Colonic mucosa (tissue), 4 donors: ENCODE measurements around the gene TPD52L1. TPM values are rescaled to one million over a fixed set of nuclear protein-coding genes. Genes with fewer than 3 reads are reported as not detected.

Experiments
- DNase-seq: peaks from one replicate; pipeline ENCODE4 v3.0.0-alpha.2; 2020
- H3K27ac ChIP-seq: fragments of 200-600 bp; one replicate; pipeline ENCODE4 v1.8.0; 2021
- H3K27me3 ChIP-seq: fragments of 200-600 bp; one replicate; pipeline ENCODE4 v1.8.0; 2021
- H3K36me3 ChIP-seq: fragments of 200-600 bp; one replicate; pipeline ENCODE4 v1.8.0; 2021
- H3K4me1 ChIP-seq: fragments of 200-600 bp; one replicate; pipeline ENCODE4 v1.8.0; 2021; ENCODE audit warnings: mild to moderate bottlenecking
- H3K4me3 ChIP-seq: fragments of 200-600 bp; one replicate; pipeline ENCODE4 v1.8.0; 2021
- H3K9ac ChIP-seq, 2 donors: one replicate each; pipeline ENCODE4 v1.7.0; 2013; ENCODE audit warnings: control low read depth in 2 of 2, low read depth in 2 of 2, low read length in 2 of 2
- H3K9me3 ChIP-seq: fragments of 200-600 bp; one replicate; pipeline ENCODE4 v1.8.0; 2021
- intact Hi-C: fragments of 100-400 bp; cut with DNase I; formaldehyde crosslinking; loops from one replicate; pipeline ENCODE4 v1.14.1; 2022
- total RNA-seq, 2 donors: library from RNA; stranded (reverse); fragmentation: NEBNext Ultra II Directional in 1 of 2; extraction: Animal tissue kit (Norgen Biotek cat#: 25700) in 1 of 2; gene quantifications; one replicate each; pipeline ENCODE4 v1.2.1, GENCODE V29; 2021
- TF ChIP-seq, protein P1 (sequence below): fragments of 200-600 bp; IDR thresholded peaks from one replicate; pipeline ENCODE4 v1.8.0; 2022; ENCODE audit warnings: antibody characterized with exemption, mild to moderate bottlenecking
- donor health status: healthy.
- donor health status: DM: no; HTN: no; CAD: no.
- donor health status: DM: no; HTN: no; CAD: no.

TPD52L1 gene
- total RNA-seq, 2 donors from 2014 or later = 15.5 to 16.9 TPM

DNA sequence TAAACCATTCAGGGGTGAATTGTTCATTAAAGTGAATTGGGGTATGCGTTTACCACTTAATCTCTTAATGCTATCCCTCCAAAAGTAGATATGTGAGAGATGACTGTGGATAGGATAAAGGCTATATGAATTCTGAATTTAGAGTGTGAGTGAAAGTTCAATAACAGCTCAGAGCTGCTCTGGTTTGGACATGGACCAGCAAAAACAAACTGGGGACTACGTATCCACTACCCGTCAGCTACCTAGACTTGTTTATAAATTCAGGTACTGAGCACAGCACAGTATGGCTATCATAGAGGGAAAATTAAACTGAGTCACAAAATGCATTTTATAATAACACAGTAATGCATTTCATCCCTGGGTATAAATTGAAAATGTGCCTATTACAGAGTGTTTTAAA lies 103.8 kb downstream of the TPD52L1 start:
- no peak for DNase-seq
- Histone ChIP-seq H3K36me3 (no peaks in the 10 kb centered on the region), H3K4me3 (no peak overlapping the region), H3K9me3 (no peaks in the 10 kb centered on the region), H3K27ac (no peak overlapping the region), H3K27me3 (no peaks in the 10 kb centered on the region), H3K9ac (no peak overlapping the region), H3K4me1 (no peaks in the 10 kb centered on the region)
- intact Hi-C loops = no loop called here
- TF ChIP-seq, protein P1, sequence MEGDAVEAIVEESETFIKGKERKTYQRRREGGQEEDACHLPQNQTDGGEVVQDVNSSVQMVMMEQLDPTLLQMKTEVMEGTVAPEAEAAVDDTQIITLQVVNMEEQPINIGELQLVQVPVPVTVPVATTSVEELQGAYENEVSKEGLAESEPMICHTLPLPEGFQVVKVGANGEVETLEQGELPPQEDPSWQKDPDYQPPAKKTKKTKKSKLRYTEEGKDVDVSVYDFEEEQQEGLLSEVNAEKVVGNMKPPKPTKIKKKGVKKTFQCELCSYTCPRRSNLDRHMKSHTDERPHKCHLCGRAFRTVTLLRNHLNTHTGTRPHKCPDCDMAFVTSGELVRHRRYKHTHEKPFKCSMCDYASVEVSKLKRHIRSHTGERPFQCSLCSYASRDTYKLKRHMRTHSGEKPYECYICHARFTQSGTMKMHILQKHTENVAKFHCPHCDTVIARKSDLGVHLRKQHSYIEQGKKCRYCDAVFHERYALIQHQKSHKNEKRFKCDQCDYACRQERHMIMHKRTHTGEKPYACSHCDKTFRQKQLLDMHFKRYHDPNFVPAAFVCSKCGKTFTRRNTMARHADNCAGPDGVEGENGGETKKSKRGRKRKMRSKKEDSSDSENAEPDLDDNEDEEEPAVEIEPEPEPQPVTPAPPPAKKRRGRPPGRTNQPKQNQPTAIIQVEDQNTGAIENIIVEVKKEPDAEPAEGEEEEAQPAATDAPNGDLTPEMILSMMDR = no peak

DNA sequence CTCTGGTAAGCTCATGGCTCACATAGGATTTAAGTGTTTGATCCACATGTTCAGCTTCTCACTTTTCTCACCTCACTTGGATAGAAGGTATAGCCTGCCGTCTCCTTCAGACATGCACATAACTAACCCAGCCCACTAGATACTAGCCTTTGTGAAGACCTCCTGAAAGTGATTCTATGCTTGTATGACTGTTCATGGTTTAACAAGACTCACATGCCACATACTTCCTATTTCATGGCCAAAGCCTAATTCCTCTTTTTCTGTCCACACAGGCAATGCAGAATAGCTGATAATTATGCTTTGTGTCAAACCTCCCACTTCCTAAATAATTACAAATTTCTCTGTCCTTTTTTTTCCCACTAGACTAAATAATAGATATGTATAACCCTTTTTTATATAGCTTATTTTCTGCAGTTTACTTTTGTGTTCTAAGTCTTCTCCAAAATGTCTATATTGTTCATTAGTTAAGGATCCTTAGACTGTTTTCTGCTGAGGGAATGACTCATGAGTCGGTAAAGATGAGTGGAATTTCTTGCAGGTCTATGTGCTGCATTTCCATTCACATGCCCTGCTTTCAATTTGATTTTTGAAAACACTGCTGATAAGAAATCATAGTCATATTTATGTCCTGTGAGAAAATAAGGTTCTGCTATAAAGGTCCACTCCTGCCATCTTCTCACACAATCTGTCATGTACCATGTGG lies 105.2 kb downstream of the TPD52L1 start:
- H3K4me3 ChIP-seq = no peak overlapping the region
- H3K36me3 ChIP-seq = no peaks in the 10 kb centered on the region
- TF ChIP-seq, protein P1 = no peak
- no peak for DNase-seq
- intact Hi-C loops = no loop called here
- H3K27ac ChIP-seq = no peak overlapping the region
- no peaks in the 10 kb centered on the region for H3K4me1 ChIP-seq
- no peaks in the 10 kb centered on the region for H3K27me3 ChIP-seq
- no peaks in the 10 kb centered on the region for H3K9me3 ChIP-seq
- H3K9ac ChIP-seq = no peak overlapping the region

DNA sequence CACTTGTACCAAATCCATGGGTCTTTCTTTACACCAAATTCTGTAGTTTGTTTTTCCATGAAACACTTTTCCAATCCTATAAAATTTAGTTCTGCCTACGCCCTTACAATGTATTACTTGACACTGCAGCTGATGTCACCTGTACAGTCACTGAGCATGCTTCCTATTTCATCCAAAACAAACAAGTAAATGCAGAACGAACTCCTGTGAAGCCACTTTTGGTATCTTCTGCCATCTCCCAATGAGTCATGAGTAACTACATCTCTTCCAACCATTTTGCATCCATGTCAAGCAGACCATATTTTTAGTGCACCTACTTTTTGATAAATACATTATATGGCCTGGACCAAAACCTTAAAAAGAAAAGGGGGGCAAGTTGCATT lies 105.8 kb downstream of the TPD52L1 start:
- no peak overlapping the region for H3K4me3 ChIP-seq
- H3K9me3 ChIP-seq = no peaks in the 10 kb centered on the region
- H3K9ac ChIP-seq = no peak overlapping the region
- no peaks in the 10 kb centered on the region for H3K4me1 ChIP-seq
- H3K27ac ChIP-seq = no peak overlapping the region
- no peak for DNase-seq
- H3K36me3 ChIP-seq = no peaks in the 10 kb centered on the region
- TF ChIP-seq, protein P1 = no peak
- intact Hi-C loops = no loop called here
- H3K27me3 ChIP-seq = no peaks in the 10 kb centered on the region

DNA sequence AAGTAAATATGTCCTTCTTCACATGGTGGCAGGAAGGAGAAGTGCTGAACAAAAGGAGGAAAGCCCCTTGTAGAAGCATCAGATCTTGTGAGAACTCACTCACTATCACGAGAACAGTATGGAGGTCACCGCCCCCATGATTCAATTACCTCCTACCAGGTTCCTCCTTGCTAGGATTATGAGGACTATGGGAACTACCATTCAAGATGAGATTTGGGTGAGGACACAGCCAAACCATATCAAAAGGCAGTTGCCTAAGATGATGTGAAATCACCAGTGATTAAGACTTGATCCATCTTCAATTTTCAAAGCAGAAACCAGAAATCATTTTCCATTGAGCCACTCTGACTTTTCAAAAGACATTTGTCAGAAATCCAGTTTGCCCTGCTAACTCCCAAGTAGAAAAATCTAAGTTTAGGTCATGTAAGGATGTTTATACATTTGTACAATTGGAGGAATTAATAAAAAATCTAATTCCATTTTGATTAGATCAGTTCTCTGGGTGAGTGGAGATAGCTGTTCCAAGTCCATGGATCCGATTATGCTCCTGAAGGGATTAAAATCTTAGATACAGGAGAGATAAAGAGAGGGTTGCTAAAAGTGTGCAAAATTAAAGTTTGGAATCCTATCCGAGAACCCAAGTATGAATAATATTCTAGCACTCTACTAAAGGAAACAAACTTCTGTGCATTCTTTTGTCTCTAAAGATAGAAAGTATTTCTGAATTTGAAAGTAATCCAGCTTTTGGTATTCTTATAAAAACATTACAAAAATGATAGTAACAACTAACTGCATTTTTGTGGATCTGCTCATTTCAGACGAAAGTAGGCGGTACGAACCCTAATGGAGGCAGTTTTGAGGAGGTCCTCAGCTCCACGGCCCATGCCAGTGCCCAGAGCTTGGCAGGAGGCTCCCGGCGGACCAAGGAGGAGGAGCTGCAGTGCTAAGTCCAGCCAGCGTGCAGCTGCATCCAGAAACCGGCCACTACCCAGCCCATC lies 108.7 kb downstream of the TPD52L1 start:
- intact Hi-C loops = no loop called here
- Histone ChIP-seq H3K27me3 (no peaks in the 10 kb centered on the region), H3K9me3 (no peaks in the 10 kb centered on the region), H3K4me3 (no peak overlapping the region), H3K4me1 (no peaks in the 10 kb centered on the region), H3K27ac (no peak overlapping the region), H3K36me3 (no peaks in the 10 kb centered on the region), H3K9ac (no peak overlapping the region)
- DNase-seq = no peak
- TF ChIP-seq, protein P1 = no peak

DNA sequence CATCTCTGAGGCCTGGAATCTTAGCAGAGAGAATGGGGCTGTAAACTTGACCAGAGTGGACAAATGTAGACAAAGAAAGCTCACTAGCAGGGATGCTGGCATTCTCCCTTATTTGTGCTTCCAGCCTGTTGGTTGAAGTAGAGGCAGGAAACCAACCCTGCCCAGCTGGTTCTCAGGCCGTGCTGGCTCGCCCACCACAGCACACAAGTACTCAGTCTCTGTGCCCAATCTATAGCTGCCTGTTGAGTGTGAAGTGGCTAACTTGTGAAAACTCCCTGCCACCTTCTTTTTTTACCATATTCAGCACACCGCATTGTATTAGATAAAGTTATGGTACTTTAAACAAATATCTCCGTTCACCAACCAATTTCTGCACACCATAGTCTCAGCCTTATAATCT lies 110.9 kb downstream of the TPD52L1 start:
- Histone ChIP-seq H3K27ac (no peak overlapping the region), H3K9me3 (no peaks in the 10 kb centered on the region), H3K4me1 (no peaks in the 10 kb centered on the region), H3K9ac (no peak overlapping the region), H3K36me3 (no peaks in the 10 kb centered on the region), H3K4me3 (no peak overlapping the region), H3K27me3 (no peaks in the 10 kb centered on the region)
- intact Hi-C loops = no loop called here
- TF ChIP-seq, protein P1 = no peak
- DNase-seq = no peak
